Measurements from ENCODE around the gene SERF2. TPM values are rescaled to one million over a fixed set of nuclear protein-coding genes. Genes with fewer than 3 reads are reported as not detected.
"Not testable (repeated sequence)": the region's sequence is repeated elsewhere in the genome, so short reads cannot be mapped to it uniquely, and the experiment has no call there.

Gene SERF2
- total RNA-seq, 1 donor from 2014 or later, result 942 TPM

GRCh38 chr15:43826029-43826507 is 33.9 kb downstream of the SERF2 start:
- peak overlapping the region; percentile 57 for H3K4me3 ChIP-seq (ENCODE audit: low read depth, low read length)

GRCh38 chr15:43826508-43827341 is 34.6 kb downstream of the SERF2 start, which contains the start of gene WDR76:
Gene WDR76, plus strand, starts transcription at chr15:43827002. Its CDS starts 31 bp downstream, at chr15:43827033.
- Histone ChIP-seq H3K36me3 (ENCODE audit: control insufficient read depth, insufficient read depth, low read length) (no peaks in the 10 kb centered on the region), H3K4me3 (ENCODE audit: low read depth, low read length) (peak within 1 kb of the TSS; percentile 57), H3K27me3 (ENCODE audit: control insufficient read depth, insufficient read depth, low read length) (no peaks in the 10 kb centered on the region)
- DNase-seq (ENCODE audit: low read depth), result peak; percentile 44
- no peak for TF ChIP-seq CTCF (IDR thresholded peaks at IDR 0.05; ENCODE audit: insufficient read depth, low read length, poor library complexity, severe bottlenecking)

More at GRCh38 chr15:43826029-43826507, 33.9 kb downstream of the SERF2 start:
- H3K36me3 ChIP-seq (ENCODE audit: control insufficient read depth, insufficient read depth, low read length), result no peaks in the 10 kb centered on the region
- TF ChIP-seq CTCF (IDR thresholded peaks at IDR 0.05; ENCODE audit: insufficient read depth, low read length, poor library complexity, severe bottlenecking), result no peak
- DNase-seq (ENCODE audit: low read depth), result no peak
- no peaks in the 10 kb centered on the region for H3K27me3 ChIP-seq (ENCODE audit: control insufficient read depth, insufficient read depth, low read length)

- TF ChIP-seq CTCF (IDR thresholded peaks at IDR 0.05; ENCODE audit: insufficient read depth, low read length, poor library complexity, severe bottlenecking), result no peak
- Histone ChIP-seq H3K36me3 (ENCODE audit: control insufficient read depth, insufficient read depth, low read length) (no peaks in the 10 kb centered on the region), H3K4me3 (ENCODE audit: low read depth, low read length) (no peak overlapping the region), H3K27me3 (ENCODE audit: control insufficient read depth, insufficient read depth, low read length) (no peaks in the 10 kb centered on the region)
- no peak for DNase-seq (ENCODE audit: low read depth)
These were observed 36.0 kb downstream of the SERF2 start for GRCh38 chr15:43828061-43828657.

- H3K27me3 ChIP-seq (ENCODE audit: control insufficient read depth, insufficient read depth, low read length); DNase-seq (ENCODE audit: low read depth); H3K36me3 ChIP-seq (ENCODE audit: control insufficient read depth, insufficient read depth, low read length); H3K4me3 ChIP-seq (ENCODE audit: low read depth, low read length): not testable (repeated sequence)
These were observed 37.9 kb downstream of the SERF2 start for GRCh38 chr15:43829951-43830540.

- not testable (repeated sequence) for DNase-seq (ENCODE audit: low read depth); H3K36me3 ChIP-seq (ENCODE audit: control insufficient read depth, insufficient read depth, low read length); H3K4me3 ChIP-seq (ENCODE audit: low read depth, low read length); H3K27me3 ChIP-seq (ENCODE audit: control insufficient read depth, insufficient read depth, low read length)
These were observed 38.7 kb downstream of the SERF2 start for GRCh38 chr15:43830691-43831275.

- not testable (repeated sequence) for H3K4me3 ChIP-seq (ENCODE audit: low read depth, low read length); H3K27me3 ChIP-seq (ENCODE audit: control insufficient read depth, insufficient read depth, low read length); H3K36me3 ChIP-seq (ENCODE audit: control insufficient read depth, insufficient read depth, low read length); DNase-seq (ENCODE audit: low read depth)
These were observed 39.5 kb downstream of the SERF2 start for GRCh38 chr15:43831519-43832052.

GRCh38 chr15:43832485-43832884 is 40.4 kb downstream of the SERF2 start:
- H3K27me3 ChIP-seq (ENCODE audit: control insufficient read depth, insufficient read depth, low read length); H3K4me3 ChIP-seq (ENCODE audit: low read depth, low read length); H3K36me3 ChIP-seq (ENCODE audit: control insufficient read depth, insufficient read depth, low read length); DNase-seq (ENCODE audit: low read depth): not testable (repeated sequence)
